ENCODE data around the gene VAMP1.
"Not testable (repeated sequence)": the region's sequence is repeated elsewhere in the genome, so short reads cannot be mapped to it uniquely, and the experiment has no call there.

VAMP1 gene

DNA sequence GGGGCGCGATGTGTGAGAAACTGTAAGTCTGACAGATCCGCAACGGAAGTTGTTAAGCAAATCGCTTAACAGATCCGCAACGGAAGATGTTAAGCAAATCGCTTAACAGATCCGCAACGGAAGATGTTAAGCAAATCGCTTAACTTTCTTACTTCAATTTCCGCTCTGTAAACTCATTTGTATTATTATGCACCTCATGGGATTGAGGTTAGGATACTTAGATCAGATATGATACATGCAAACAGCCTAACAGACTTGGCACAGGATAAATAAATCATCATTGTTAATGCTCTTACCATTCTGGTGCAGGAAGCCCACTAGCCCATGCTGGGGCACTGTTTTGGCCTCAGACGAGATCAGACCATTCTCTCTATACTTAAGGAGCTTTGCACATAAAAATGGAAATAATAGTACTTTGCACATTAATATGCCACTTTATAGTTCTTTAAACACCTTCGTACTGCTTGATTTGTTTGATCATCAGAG is 23.8 kb upstream of the VAMP1 start:
- peak overlapping the region; percentile 92 for H3K27ac ChIP-seq (replicated peaks)
- no peaks in the 10 kb centered on the region for H3K27me3 ChIP-seq (ENCODE audit: insufficient read depth, poor library complexity, severe bottlenecking)
- DNase-seq (ENCODE audit: low read depth in 1 of 2, low spot score in 1 of 2), result peak; percentile 36 to 40
- TF ChIP-seq POLR2AphosphoS5 (IDR thresholded peaks at IDR 0.05; ENCODE audit: low read depth), result peak; percentile 4; the same call in 1 of the 2 replicates
- TF ChIP-seq, protein P1, sequence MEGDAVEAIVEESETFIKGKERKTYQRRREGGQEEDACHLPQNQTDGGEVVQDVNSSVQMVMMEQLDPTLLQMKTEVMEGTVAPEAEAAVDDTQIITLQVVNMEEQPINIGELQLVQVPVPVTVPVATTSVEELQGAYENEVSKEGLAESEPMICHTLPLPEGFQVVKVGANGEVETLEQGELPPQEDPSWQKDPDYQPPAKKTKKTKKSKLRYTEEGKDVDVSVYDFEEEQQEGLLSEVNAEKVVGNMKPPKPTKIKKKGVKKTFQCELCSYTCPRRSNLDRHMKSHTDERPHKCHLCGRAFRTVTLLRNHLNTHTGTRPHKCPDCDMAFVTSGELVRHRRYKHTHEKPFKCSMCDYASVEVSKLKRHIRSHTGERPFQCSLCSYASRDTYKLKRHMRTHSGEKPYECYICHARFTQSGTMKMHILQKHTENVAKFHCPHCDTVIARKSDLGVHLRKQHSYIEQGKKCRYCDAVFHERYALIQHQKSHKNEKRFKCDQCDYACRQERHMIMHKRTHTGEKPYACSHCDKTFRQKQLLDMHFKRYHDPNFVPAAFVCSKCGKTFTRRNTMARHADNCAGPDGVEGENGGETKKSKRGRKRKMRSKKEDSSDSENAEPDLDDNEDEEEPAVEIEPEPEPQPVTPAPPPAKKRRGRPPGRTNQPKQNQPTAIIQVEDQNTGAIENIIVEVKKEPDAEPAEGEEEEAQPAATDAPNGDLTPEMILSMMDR (IDR thresholded peaks at IDR 0.05; ENCODE audit: insufficient read depth, low read length), result peak; percentile 10
- TF ChIP-seq, protein P2, sequence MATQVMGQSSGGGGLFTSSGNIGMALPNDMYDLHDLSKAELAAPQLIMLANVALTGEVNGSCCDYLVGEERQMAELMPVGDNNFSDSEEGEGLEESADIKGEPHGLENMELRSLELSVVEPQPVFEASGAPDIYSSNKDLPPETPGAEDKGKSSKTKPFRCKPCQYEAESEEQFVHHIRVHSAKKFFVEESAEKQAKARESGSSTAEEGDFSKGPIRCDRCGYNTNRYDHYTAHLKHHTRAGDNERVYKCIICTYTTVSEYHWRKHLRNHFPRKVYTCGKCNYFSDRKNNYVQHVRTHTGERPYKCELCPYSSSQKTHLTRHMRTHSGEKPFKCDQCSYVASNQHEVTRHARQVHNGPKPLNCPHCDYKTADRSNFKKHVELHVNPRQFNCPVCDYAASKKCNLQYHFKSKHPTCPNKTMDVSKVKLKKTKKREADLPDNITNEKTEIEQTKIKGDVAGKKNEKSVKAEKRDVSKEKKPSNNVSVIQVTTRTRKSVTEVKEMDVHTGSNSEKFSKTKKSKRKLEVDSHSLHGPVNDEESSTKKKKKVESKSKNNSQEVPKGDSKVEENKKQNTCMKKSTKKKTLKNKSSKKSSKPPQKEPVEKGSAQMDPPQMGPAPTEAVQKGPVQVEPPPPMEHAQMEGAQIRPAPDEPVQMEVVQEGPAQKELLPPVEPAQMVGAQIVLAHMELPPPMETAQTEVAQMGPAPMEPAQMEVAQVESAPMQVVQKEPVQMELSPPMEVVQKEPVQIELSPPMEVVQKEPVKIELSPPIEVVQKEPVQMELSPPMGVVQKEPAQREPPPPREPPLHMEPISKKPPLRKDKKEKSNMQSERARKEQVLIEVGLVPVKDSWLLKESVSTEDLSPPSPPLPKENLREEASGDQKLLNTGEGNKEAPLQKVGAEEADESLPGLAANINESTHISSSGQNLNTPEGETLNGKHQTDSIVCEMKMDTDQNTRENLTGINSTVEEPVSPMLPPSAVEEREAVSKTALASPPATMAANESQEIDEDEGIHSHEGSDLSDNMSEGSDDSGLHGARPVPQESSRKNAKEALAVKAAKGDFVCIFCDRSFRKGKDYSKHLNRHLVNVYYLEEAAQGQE (IDR thresholded peaks at IDR 0.05; ENCODE audit: insufficient replicate concordance, low read depth), result no peak
- peak overlapping the region; percentile 93 for H3K4me3 ChIP-seq (replicated peaks; ENCODE audit: insufficient read depth, low read length)

DNA sequence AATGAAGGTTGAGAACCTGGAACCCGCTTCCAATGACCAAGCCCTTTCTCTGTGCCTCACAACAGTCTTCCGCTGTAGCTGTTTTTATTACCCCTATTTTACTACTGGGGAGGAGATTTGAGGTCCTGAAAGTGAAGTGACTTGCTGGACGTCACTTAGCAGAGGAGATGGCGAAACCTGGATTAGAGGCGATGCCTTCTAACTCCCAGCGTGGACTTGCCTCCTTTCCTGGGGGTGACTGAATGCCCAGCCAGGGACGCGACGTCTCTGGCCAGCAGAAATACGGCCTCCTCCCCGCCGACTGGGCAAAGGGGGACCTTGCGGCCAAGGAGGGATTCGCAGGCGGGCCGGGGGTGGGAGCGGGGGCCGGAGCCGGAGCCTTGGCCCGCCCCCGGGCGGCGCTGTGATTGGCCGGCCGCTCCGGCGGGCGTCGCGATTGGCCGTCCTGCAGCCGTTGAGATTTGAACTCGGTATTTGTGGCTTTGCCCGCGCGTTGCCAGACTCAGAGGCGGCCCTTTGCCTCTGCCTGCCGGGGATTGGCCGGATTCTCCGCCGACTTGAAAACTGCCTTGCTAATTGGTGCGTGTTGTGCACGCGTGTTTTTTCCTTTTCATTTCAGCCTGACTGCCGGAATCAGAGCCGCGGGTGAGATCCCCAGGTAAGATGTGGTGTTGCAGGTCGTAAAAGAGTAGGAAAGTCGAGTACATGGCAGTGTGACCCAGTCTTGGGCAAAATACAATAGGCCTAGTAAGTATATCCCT is 23.2 kb upstream of the VAMP1 start, which contains the start of gene NCAPD2:
Gene NCAPD2, plus strand, starts transcription at position 606 of the 761 bp plus-strand sequence. CDS start 997 bp downstream, outside the sequence.
- Histone ChIP-seq H3K27me3 (ENCODE audit: insufficient read depth, poor library complexity, severe bottlenecking) (no peaks in the 10 kb centered on the region), H3K4me3 (replicated peaks; ENCODE audit: insufficient read depth, low read length) (peak within 1 kb of the TSS; percentile 93), H3K27ac (replicated peaks) (peak within 1 kb of the TSS; percentile 92)
- peak; percentile 94 to 99 for DNase-seq (ENCODE audit: low read depth in 1 of 2, low spot score in 1 of 2)
- TF ChIP-seq POLR2AphosphoS5 (IDR thresholded peaks at IDR 0.05; ENCODE audit: low read depth), result peak; percentile 67
- TF ChIP-seq, protein P1 (IDR thresholded peaks at IDR 0.05; ENCODE audit: insufficient read depth, low read length), result no peak
- no peak for TF ChIP-seq SPI1 (IDR thresholded peaks at IDR 0.05; ENCODE audit: borderline replicate concordance, low read depth)
- 0 out of 2 replicates have a peak, but pooled peaks have one; percentile 11 for TF ChIP-seq GABPA (IDR thresholded peaks at IDR 0.05; ENCODE audit: low read depth)
- TF ChIP-seq, protein P2 (IDR thresholded peaks at IDR 0.05; ENCODE audit: insufficient replicate concordance, low read depth), result no peak

DNA sequence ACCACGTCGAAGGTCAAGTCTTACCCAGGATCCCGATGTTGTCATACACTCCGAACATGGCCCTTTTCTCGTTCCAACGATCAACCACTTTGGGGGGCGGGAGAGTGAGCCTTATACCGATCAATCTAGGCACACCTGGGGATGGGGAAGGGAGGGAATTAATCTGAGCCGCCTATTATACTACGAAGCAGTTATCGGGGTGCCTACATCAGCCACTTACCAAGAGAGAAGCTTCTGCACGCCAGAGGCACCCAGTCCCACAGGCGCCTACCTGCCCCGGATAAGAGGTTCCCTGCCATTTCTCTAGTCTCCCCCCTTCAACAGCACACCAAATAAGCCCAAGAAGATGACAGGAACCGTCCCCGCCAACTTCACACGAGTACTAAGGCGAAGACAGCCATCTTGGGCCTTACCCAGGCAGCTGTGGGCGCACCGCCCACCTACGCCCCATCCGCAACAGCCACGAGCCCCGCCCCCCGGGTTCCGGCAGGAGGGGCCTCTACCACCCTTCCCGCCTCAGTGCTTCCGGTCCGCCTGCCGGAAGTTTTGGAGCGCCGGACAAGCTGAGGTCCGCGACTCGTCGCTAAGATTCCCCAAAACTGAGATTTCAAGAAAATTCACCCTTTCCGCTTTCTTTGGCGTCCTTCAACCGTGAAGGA is 22.5 kb upstream of the VAMP1 start, which contains the start of gene MRPL51:
Gene MRPL51, minus strand, starts transcription at position 425 of the 659 bp plus-strand sequence. Its CDS starts 126 bp downstream, at position 299.
- Histone ChIP-seq H3K4me3 (replicated peaks; ENCODE audit: insufficient read depth, low read length) (peak within 1 kb of the TSS; percentile 93), H3K27me3 (ENCODE audit: insufficient read depth, poor library complexity, severe bottlenecking) (no peaks in the 10 kb centered on the region), H3K27ac (replicated peaks) (peak within 1 kb of the TSS; percentile 92)
- DNase-seq (ENCODE audit: low read depth in 1 of 2, low spot score in 1 of 2), result peak; percentile 87 to 97
- TF ChIP-seq, protein P2 (IDR thresholded peaks at IDR 0.05; ENCODE audit: insufficient replicate concordance, low read depth), result no peak
- TF ChIP-seq SPI1 (IDR thresholded peaks at IDR 0.05; ENCODE audit: borderline replicate concordance, low read depth) (no peak), POLR2AphosphoS5 (IDR thresholded peaks at IDR 0.05; ENCODE audit: low read depth) (peak; percentile 82), GABPA (IDR thresholded peaks at IDR 0.05; ENCODE audit: low read depth) (peak; percentile 98)
- TF ChIP-seq, protein P1 (IDR thresholded peaks at IDR 0.05; ENCODE audit: insufficient read depth, low read length), result no peak

DNA sequence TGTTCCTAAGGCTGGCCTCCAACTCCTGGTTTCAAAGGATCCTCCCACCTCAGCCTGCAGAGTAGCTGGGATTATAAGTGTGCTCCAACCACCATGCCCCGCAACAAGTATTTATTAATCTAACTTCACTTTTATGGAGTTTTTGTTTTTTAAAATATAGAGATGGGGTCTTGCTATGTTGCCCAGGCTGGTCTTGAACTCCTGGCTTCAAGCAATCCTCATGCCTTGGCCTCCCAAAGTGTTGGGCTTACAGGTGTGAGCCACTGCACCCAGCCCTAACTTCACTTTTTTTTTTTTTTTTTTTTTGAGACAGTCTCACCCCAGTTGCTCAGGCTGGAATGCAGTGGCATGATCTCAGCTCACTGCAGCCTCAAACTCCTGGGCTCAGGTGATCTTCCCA is 20.2 kb upstream of the VAMP1 start:
- not testable (repeated sequence) for H3K4me3 ChIP-seq (replicated peaks; ENCODE audit: insufficient read depth, low read length)

More for the DNA sequence above, 20.2 kb upstream of the VAMP1 start:
- H3K27ac ChIP-seq (replicated peaks); H3K27me3 ChIP-seq (ENCODE audit: insufficient read depth, poor library complexity, severe bottlenecking); DNase-seq (ENCODE audit: low read depth in 1 of 2, low spot score in 1 of 2): not testable (repeated sequence)

All from HL-60 (cell line).